Gastroesophageal sphincter (tissue), 4 donors: ENCODE measurements around the gene KCNG4. TPM values are rescaled to one million over a fixed set of nuclear protein-coding genes. Genes with fewer than 3 reads are reported as not detected.

Source experiments
- ATAC-seq: fragments of 150-250 bp; one replicate; pipeline ENCODE4 v1.9.1; 2016; ENCODE audit warnings: mild to moderate bottlenecking, moderate library complexity
- H3K27ac ChIP-seq, 4 donors: fragments of 200-600 bp; sonication (generic) in 3 of 4; 1 replicate in 3 of 4; 2 replicates in 1 of 4; pipeline ENCODE4 v1.5.1; 2016 to 2019
- H3K27me3 ChIP-seq: fragments of 200-600 bp; sonication (generic); one replicate; pipeline ENCODE4 v1.5.1; 2019
- H3K36me3 ChIP-seq, 2 donors: fragments of 200-600 bp; sonication (generic); one replicate each; pipeline ENCODE4 v1.5.1; 2019; ENCODE audit warnings: control low read depth in 1 of 2
- H3K4me1 ChIP-seq, 3 donors: fragments of 200-600 bp; sonication (generic); 1 replicate in 2 of 3; 2 replicates in 1 of 3; pipeline ENCODE4 v1.5.1; 2016 to 2019; ENCODE audit warnings: control low read depth in 2 of 3
- H3K4me3 ChIP-seq, 2 donors: fragments of 200-600 bp; sonication (generic); one replicate each; pipeline ENCODE4 v1.5.1; 2019; ENCODE audit warnings: mild to moderate bottlenecking in 1 of 2, moderate library complexity in 1 of 2
- H3K9me3 ChIP-seq, 3 donors: fragments of 200-600 bp; sonication (generic); one replicate each; pipeline ENCODE4 v1.5.1; 2017 to 2019; ENCODE audit warnings: control low read depth in 2 of 3
- CTCF ChIP-seq, 4 experiments: fragments of 200-600 bp in 2 of 4; fragments of 450-650 bp in 2 of 4; sonication (generic) in 1 of 4; IDR thresholded peaks; one replicate each; pipeline ENCODE4 v1.5.1; 2017 to 2019; ENCODE audit warnings: antibody characterized with exemption in 4 of 4, mild to moderate bottlenecking in 2 of 4, moderate library complexity in 2 of 4
- EP300 ChIP-seq: sonication (generic); formaldehyde crosslinking; IDR thresholded peaks from one replicate; pipeline ENCODE4 v1.6.1; 2017; ENCODE audit warnings: antibody characterized with exemption, mild to moderate bottlenecking
- POLR2A ChIP-seq, 2 donors: fragments of 450-650 bp; IDR thresholded peaks; one replicate each; pipeline ENCODE4 v1.6.1; 2017; ENCODE audit warnings: antibody characterized with exemption in 2 of 2, mild to moderate bottlenecking in 2 of 2, moderate library complexity in 1 of 2
- POLR2AphosphoS5 ChIP-seq: sonication (generic); formaldehyde crosslinking; IDR thresholded peaks from one replicate; pipeline ENCODE4 v1.6.1; 2017; ENCODE audit warnings: antibody characterized with exemption
- WGBS, 2 donors: methylation state at CpG; one replicate each; pipeline ENCODE4 v1.1.5; 2018; ENCODE audit warnings: low coverage in 1 of 2; 5-methylcytosine and 5-hydroxymethylcytosine counted together
- total RNA-seq, 4 donors: library from RNA; depleted of rRNA; stranded (reverse); fragments of >200 nt; gene quantifications; one replicate each; pipeline ENCODE4 v1.1.0, GENCODE V29; 2016

Gene KCNG4
- total RNA-seq, 4 donors from 2014 or later, result not detected

DNA sequence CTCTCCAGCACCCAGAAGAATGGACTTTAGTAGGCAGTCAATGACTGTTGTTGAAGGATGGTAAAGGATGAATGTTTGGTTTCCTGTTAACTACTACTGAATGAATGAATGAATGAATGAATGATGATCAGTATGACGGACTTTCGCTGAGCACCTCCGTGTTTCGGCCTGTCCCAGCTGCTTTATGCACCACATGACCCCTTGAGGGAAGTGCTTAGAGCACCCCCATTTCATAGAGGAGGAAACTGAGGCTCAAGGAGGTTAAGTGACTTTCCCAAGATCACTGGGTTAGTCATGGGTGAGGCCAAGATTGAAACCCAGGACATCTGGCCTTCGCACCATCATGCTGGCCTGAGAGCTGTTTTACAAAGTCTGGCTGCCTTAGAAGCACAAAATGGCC, 6.8 kb downstream of the KCNG4 start:
- Histone ChIP-seq H3K9me3 (no peaks in the 10 kb centered on the region), H3K27me3 (peaks cover 4% of the 10 kb centered on the region), H3K36me3 (no peaks in the 10 kb centered on the region), H3K4me3 (no peak overlapping the region), H3K27ac (no peak overlapping the region), H3K4me1 (peaks cover 0 to 22% (median 5%) of the 10 kb centered on the region in 3 donors)
- 89 to 97% methylated on average over 4 to 5 of the region's 5 CpGs for WGBS, 2 donors
- TF ChIP-seq CTCF (IDR thresholded peaks at IDR 0.05), result no peak
- no peak for ATAC-seq

DNA sequence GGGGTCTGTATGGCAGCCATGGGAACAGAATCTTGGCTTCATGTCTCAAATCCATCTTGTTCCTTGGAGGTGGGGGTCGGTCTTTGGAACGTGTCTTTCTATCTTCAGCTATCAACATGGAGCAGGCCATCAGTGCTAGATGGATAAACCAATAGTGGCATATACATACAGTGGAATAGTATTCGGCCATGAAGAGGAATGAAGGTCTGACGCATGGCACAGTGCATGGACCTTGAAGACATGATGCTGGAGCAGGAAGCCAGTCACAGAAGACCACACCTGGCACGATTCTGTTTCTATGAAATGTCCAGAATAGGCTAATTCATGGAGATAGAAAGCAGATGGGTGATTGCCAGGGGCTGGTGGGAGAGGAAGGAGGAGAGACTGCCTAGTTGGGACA, 7.8 kb downstream of the KCNG4 start:
- TF ChIP-seq CTCF (IDR thresholded peaks at IDR 0.05) (no peak), POLR2A (IDR thresholded peaks at IDR 0.05) (no peak), EP300 (no peak), POLR2AphosphoS5 (no peak)

DNA sequence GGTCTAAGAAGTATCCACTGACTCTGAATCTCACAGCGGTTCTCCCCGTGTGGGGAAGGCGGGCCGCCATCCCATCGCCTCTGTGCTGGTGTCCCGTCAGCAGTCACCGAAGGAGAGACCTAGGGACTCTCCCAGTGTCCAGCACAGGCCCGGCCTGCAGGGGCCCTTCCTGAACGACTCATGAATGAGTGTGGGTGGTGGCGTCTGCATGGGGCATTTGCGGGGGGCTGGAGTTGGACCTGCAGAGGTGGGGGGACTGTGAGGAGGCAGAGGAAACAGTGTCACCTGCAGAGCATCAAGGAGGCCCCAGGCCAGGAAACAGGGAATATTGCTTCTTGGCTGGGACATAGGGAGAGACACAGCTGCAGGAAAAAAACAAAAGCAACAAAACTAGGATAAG, 10.3 kb downstream of the KCNG4 start:
- Histone ChIP-seq H3K4me3 (no peak overlapping the region), H3K27ac (no peak overlapping the region), H3K36me3 (no peaks in the 10 kb centered on the region), H3K27me3 (no peaks in the 10 kb centered on the region), H3K9me3 (no peaks in the 10 kb centered on the region), H3K4me1 (peaks cover 0 to 16% (median 8%) of the 10 kb centered on the region in 3 donors)
- no peak for TF ChIP-seq CTCF (IDR thresholded peaks at IDR 0.05)
- no peak for TF ChIP-seq POLR2AphosphoS5
- no peak for TF ChIP-seq POLR2A (IDR thresholded peaks at IDR 0.05)
- TF ChIP-seq EP300, result no peak
- 94% methylated on average over 6 of the region's 11 CpGs; no CpG with 5 or more reads in 1 of the 2 donors for WGBS, 2 donors
- no peak for ATAC-seq

More for the DNA sequence above, 7.8 kb downstream of the KCNG4 start:
- Histone ChIP-seq H3K4me3 (no peak overlapping the region), H3K27me3 (no peaks in the 10 kb centered on the region), H3K36me3 (no peaks in the 10 kb centered on the region), H3K27ac (no peak overlapping the region), H3K4me1 (peaks cover 0 to 26% (median 8%) of the 10 kb centered on the region in 3 donors), H3K9me3 (no peaks in the 10 kb centered on the region)
- no peak for ATAC-seq
- 79 to 82% methylated on average over 3 to 4 of the region's 5 CpGs for WGBS, 2 donors

GRCh38 chr16:84228256-84228838, 11.5 kb downstream of the KCNG4 start:
- Histone ChIP-seq H3K4me3 (peak overlapping the region in 1 of 2 donors; percentile 7), H3K9me3 (no peaks in the 10 kb centered on the region), H3K36me3 (no peaks in the 10 kb centered on the region), H3K4me1 (peaks cover 0 to 12% (median 8%) of the 10 kb centered on the region in 3 donors), H3K27ac (peak overlapping the region in 2 of 4 donors; percentile 5 to 36), H3K27me3 (no peaks in the 10 kb centered on the region)
- WGBS, 2 donors, result 7% methylated on average over 5 of the region's 18 CpGs; no CpG with 5 or more reads in 1 of the 2 donors
- ATAC-seq, result peak; percentile 89
- TF ChIP-seq POLR2AphosphoS5, result no peak
- no peak for TF ChIP-seq CTCF (IDR thresholded peaks at IDR 0.05)
- no peak for TF ChIP-seq EP300
- no peak for TF ChIP-seq POLR2A (IDR thresholded peaks at IDR 0.05)

GRCh38 chr16:84227548-84227947, 12.3 kb downstream of the KCNG4 start:
- TF ChIP-seq EP300 (no peak), POLR2A (IDR thresholded peaks at IDR 0.05) (no peak), POLR2AphosphoS5 (no peak), CTCF (IDR thresholded peaks at IDR 0.05) (no peak)

More at GRCh38 chr16:84227548-84227947, 12.3 kb downstream of the KCNG4 start:
- peaks cover 0 to 12% (median 8%) of the 10 kb centered on the region in 3 donors for H3K4me1 ChIP-seq
- no peak overlapping the region for H3K27ac ChIP-seq
- no peak for ATAC-seq
- H3K4me3 ChIP-seq, result no peak overlapping the region
- 83 to 89% methylated on average over 5 to 6 of the region's 6 CpGs for WGBS, 2 donors
- H3K27me3 ChIP-seq, result no peaks in the 10 kb centered on the region
- H3K9me3 ChIP-seq, result no peaks in the 10 kb centered on the region
- H3K36me3 ChIP-seq, result no peaks in the 10 kb centered on the region
